CD4-positive, alpha-beta T cell (primary cell): Measurements from ENCODE around the gene VPS4B. TPM values are rescaled to one million over a fixed set of nuclear protein-coding genes. Genes with fewer than 3 reads are reported as not detected.

Source experiments
- ATAC-seq: fragments of 200-7000 bp; cut with Tn5 transposase; one replicate; pipeline ENCODE4 v1.10.0; 2022; ENCODE audit warnings: mild to moderate bottlenecking; ENCODE audit not compliant: poor library complexity
- CTCF ChIA-PET: fragments of 350-600 bp; sonication (Branson Sonifier 250); formaldehyde crosslinking; loops from one replicate; lab custom pipeline; 2021; ENCODE audit warnings: antibody characterized with exemption, inconsistent platforms; lab: Charles Lee
- POLR2A ChIA-PET: fragments of 350-600 bp; sonication (Branson Sonifier 250); formaldehyde crosslinking; loops from one replicate; lab custom pipeline; 2021; ENCODE audit warnings: antibody characterized with exemption, inconsistent platforms; lab: Charles Lee
- DNase-seq, 14 experiments: peaks; one replicate each; pipeline ENCODE4 v3.0.0-alpha.2; 2013 to 2020; ENCODE audit warnings: mixed read lengths in 2 of 14
- H3K27ac ChIP-seq, 2 donors: one replicate each; pipeline versions ENCODE4 v1.5.1 to v1.7.0; 2013; ENCODE audit warnings: low read length in 2 of 2, low read depth in 1 of 2, mild to moderate bottlenecking in 1 of 2
- H3K27me3 ChIP-seq, 2 experiments: 1 replicate in 1 of 2; 2 replicates in 1 of 2; pipeline versions ENCODE4 v1.6.1 to v1.7.0; 2013; ENCODE audit warnings: low read length in 2 of 2, control low read depth in 1 of 2, mild to moderate bottlenecking in 1 of 2, moderate library complexity in 1 of 2; ENCODE audit not compliant: insufficient read depth in 2 of 2, control insufficient read depth in 1 of 2
- H3K36me3 ChIP-seq: one replicate; pipeline ENCODE4 v1.6.1; 2013; ENCODE audit warnings: low read length, control low read depth; ENCODE audit not compliant: insufficient read depth
- H3K4me1 ChIP-seq: one replicate; pipeline ENCODE4 v1.6.1; 2013; ENCODE audit warnings: low read length, control low read depth; ENCODE audit not compliant: insufficient read depth
- H3K4me3 ChIP-seq: one replicate; pipeline ENCODE4 v1.5.1; 2013; ENCODE audit warnings: mild to moderate bottlenecking, low read length, moderate library complexity
- H3K9me3 ChIP-seq, 2 experiments: 1 replicate in 1 of 2; 2 replicates in 1 of 2; pipeline versions ENCODE4 v1.6.1 to v1.7.0; 2013; ENCODE audit warnings: low read length in 2 of 2, mild to moderate bottlenecking in 2 of 2, control low read depth in 1 of 2, moderate library complexity in 1 of 2; ENCODE audit not compliant: control insufficient read depth in 1 of 2, insufficient read depth in 1 of 2
- H3K27ac Mint-ChIP-seq: one replicate; pipeline ENCODE4 v1.8.0; 2020; ENCODE audit warnings: mixed read lengths
- H3K27me3 Mint-ChIP-seq: one replicate; pipeline ENCODE4 v1.8.0; 2021; ENCODE audit warnings: mixed read lengths
- H3K36me3 Mint-ChIP-seq: one replicate; pipeline ENCODE4 v1.8.0; 2021; ENCODE audit warnings: low read depth, mixed read lengths
- H3K4me1 Mint-ChIP-seq: one replicate; pipeline ENCODE4 v1.8.0; 2021; ENCODE audit warnings: low read depth, mixed read lengths
- H3K4me3 Mint-ChIP-seq: one replicate; pipeline ENCODE4 v1.8.0; 2020; ENCODE audit warnings: mild to moderate bottlenecking, mixed read lengths
- H3K9me3 Mint-ChIP-seq: one replicate; pipeline ENCODE4 v1.8.0; 2020; ENCODE audit warnings: mixed read lengths
- intact Hi-C, 2 experiments: fragments of 100-400 bp; cut with DNase I in 1 of 2; cut with micrococcal nuclease in 1 of 2; formaldehyde crosslinking; loops; one replicate each; pipeline versions ENCODE4 v1.15.1 to v1.9.0; 2023 to 2025; cut with DNase I, micrococcal nuclease
- total RNA-seq, 174 experiments: library from RNA in 2 of 174; stranded (reverse) in 2 of 174; gene quantifications; one replicate each; pipeline ENCODE4 v1.2.3 and lab custom pipeline; 2021 to 2026
- TF ChIP-seq, protein P1 (sequence below): fragments of 200-600 bp; IDR thresholded peaks from one replicate; pipeline ENCODE4 v1.8.0; 2022; ENCODE audit warnings: antibody characterized with exemption, mild to moderate bottlenecking

Gene VPS4B
- total RNA-seq, 2 experiments from 2014 or later: 46.0 to 50.8 TPM

DNA sequence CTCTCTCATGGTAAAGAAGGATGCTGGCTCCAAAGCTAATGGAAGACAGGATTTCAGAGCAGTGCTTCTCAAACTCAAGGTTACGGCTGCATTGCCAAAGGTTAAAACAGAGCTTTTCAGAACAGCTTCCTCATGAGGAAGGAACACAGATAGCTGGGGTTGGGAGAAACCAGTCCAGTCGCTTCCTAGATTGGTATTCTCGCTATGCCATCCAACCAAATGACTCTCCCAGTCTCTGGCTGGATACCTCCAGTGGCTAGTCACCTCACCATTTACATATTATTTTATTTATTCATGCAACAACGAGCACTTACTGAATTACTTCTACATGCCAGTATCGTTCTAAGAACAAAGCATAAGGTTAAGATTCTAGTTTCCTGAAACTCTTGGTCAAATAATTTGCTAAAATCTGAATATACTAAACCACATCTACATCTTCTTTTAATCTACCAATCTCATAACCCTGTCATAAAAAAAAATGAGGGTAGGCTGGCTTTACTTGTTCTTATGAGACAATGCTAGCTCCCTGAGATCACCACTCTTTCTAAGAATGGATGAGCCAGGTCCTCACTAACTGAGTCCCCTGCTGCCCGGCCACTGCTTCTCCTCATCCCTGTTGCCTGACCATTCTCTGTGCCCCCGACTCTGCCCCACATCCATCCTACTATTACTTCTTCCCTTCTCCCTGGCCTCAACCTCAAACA is 75.6 kb downstream of the VPS4B start:
- Mint-ChIP-seq H3K9me3 (no peaks in the 10 kb centered on the region), H3K36me3 (peaks cover 85% of the 10 kb centered on the region), H3K27ac (no peak overlapping the region), H3K4me3 (no peak overlapping the region), H3K27me3 (no peaks in the 10 kb centered on the region), H3K4me1 (no peaks in the 10 kb centered on the region)
- intact Hi-C loops: loop anchor here in 1 of 2 experiments (2.0 kb wide), 1 partner anchor 20 kb away; no protein-coding TSS in a partner anchor
- DNase-seq: no peak
- Histone ChIP-seq H3K9me3 (no peaks in the 10 kb centered on the region), H3K27ac (no peak overlapping the region), H3K36me3 (peaks cover 86% of the 10 kb centered on the region), H3K4me3 (no peak overlapping the region), H3K27me3 (no peaks in the 10 kb centered on the region), H3K4me1 (no peaks in the 10 kb centered on the region)
- ATAC-seq: no peak
- TF ChIP-seq, protein P1, sequence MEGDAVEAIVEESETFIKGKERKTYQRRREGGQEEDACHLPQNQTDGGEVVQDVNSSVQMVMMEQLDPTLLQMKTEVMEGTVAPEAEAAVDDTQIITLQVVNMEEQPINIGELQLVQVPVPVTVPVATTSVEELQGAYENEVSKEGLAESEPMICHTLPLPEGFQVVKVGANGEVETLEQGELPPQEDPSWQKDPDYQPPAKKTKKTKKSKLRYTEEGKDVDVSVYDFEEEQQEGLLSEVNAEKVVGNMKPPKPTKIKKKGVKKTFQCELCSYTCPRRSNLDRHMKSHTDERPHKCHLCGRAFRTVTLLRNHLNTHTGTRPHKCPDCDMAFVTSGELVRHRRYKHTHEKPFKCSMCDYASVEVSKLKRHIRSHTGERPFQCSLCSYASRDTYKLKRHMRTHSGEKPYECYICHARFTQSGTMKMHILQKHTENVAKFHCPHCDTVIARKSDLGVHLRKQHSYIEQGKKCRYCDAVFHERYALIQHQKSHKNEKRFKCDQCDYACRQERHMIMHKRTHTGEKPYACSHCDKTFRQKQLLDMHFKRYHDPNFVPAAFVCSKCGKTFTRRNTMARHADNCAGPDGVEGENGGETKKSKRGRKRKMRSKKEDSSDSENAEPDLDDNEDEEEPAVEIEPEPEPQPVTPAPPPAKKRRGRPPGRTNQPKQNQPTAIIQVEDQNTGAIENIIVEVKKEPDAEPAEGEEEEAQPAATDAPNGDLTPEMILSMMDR: no peak
- ChIA-PET POLR2A (no interaction called here), CTCF (no interaction called here)

GRCh38 chr18:63346031-63346430 is 76.2 kb downstream of the VPS4B start:
- CTCF ChIA-PET: no interaction called here
- peaks cover 86% of the 10 kb centered on the region for H3K36me3 ChIP-seq

GRCh38 chr18:63344918-63345317 is 77.4 kb downstream of the VPS4B start:
- intact Hi-C loops: loop anchor here in 1 of 2 experiments (5.0 kb wide), 1 partner anchor 328 kb away; no protein-coding TSS in a partner anchor
- H3K4me3 ChIP-seq: no peak overlapping the region
- POLR2A ChIA-PET: no interaction called here
- peaks cover 81% of the 10 kb centered on the region for H3K36me3 ChIP-seq
- TF ChIP-seq, protein P1: no peak
- H3K4me3 Mint-ChIP-seq: no peak overlapping the region
- DNase-seq (no peak), ATAC-seq (no peak)
- no peaks in the 10 kb centered on the region for H3K4me1 ChIP-seq
- H3K4me1 Mint-ChIP-seq: no peaks in the 10 kb centered on the region
- CTCF ChIA-PET: no interaction called here
- no peaks in the 10 kb centered on the region for H3K27me3 Mint-ChIP-seq
- H3K27ac Mint-ChIP-seq: no peak overlapping the region
- no peaks in the 10 kb centered on the region for H3K27me3 ChIP-seq
- no peaks in the 10 kb centered on the region for H3K9me3 ChIP-seq
- no peaks in the 10 kb centered on the region for H3K9me3 Mint-ChIP-seq
- peaks cover 88% of the 10 kb centered on the region for H3K36me3 Mint-ChIP-seq
- H3K27ac ChIP-seq: no peak overlapping the region

More at GRCh38 chr18:63346031-63346430, 76.2 kb downstream of the VPS4B start:
- Mint-ChIP-seq H3K27me3 (no peaks in the 10 kb centered on the region), H3K36me3 (peaks cover 86% of the 10 kb centered on the region), H3K27ac (no peak overlapping the region), H3K4me3 (no peak overlapping the region), H3K4me1 (no peaks in the 10 kb centered on the region), H3K9me3 (no peaks in the 10 kb centered on the region)
- Histone ChIP-seq H3K9me3 (no peaks in the 10 kb centered on the region), H3K27me3 (no peaks in the 10 kb centered on the region), H3K4me1 (no peaks in the 10 kb centered on the region), H3K4me3 (no peak overlapping the region), H3K27ac (no peak overlapping the region)
- ATAC-seq: no peak
- POLR2A ChIA-PET: no interaction called here
- intact Hi-C loops: loop anchor here in 1 of 2 experiments (2.0 kb wide), 1 partner anchor 19 kb away; no protein-coding TSS in a partner anchor
- TF ChIP-seq, protein P1: no peak
- DNase-seq: no peak
